Stimulated activated CD4-positive, alpha-beta T cell treated with anti-CD3 and anti-CD28 coated beads, Interleukin-1b, Interleukin-23, amount 100 ng/mL, for 4 hours (primary cell): ENCODE measurements around the gene SLC49A4.

ENCODE experiments used
- DNase-seq, 2 donors: peaks; one replicate each; pipeline ENCODE4 v3.0.0-alpha.2; 2020; ENCODE audit warnings: low read depth in 2 of 2

The SLC49A4 gene

DNA sequence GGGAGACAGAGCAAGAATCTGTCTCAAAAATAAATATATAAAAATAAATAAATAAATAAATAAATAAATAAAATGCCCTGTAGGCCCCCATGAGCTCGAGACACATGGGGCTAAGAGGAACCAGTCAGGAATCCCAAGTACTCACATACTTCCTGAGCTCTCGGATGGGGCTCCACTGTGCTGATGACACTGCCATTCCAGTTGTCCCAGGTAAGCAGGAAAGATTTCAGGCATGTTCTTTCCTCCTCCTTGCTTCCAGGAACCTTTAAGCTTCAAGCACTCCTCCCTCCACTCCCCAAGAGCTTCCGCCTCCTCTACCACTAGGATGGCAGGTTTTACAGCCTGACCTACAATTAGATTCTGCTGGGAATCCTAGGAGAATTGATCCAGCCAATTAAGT is 113.4 kb downstream of the SLC49A4 start:
- DNase-seq, result no peak

DNA sequence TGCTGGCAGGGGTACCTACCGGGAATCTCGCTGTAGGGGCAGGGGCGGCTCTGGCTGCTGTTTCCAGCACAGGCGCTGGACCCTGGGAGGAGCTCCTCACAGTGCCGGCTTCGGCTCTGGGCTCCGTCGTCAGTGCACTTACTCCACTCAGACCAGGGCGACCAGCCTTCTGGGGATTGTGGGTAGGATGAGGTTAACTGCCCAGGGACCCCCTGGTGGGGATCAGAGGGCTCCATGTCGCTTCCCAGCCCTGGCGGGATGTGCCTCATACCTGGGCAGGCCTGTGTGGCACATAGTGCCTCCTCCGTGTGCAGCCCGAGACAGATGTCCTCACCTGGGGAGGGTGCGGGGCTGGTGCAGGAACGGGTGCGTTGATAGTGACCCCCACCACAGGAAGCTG is 117.0 kb downstream of the SLC49A4 start:
- DNase-seq, result no peak

DNA sequence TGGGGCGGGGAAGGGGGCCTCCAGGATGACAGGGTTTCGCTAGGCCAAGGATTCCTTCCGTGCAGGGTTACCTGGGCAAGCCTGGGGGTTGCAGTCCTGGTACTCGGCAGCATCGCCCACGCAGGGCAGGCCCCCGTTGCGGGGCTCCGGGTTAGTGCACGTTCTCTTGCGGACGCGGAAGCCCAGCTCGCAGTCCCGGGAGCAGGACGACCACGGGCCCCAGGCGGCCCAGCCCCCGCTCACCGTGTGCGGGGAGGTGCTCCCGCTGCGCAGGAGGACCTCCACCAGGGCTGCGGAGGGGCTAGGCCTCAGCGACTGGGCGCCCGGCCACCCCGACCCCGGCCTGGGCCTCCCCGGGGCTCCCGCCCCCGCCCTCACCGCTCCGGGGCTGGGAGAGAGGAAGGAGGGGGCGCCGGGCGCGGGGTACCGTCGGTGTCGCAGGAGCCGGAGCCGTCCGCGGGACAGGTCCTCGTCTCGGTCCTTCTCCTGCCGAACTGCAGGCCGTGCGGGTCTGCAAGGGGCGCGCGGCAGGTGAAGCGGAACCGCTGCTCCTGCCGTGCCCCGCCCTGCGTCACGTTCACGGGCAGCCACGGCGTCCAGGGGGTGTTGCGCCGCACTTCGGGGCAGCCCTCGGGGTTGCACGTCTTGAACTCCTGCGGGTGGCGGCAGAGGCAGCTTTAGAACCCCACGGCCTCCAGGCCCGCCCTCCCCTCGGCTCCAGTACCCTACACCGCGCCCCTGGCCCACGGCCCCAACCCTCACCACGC is 118.1 kb downstream of the SLC49A4 start:
- no peak for DNase-seq

DNA sequence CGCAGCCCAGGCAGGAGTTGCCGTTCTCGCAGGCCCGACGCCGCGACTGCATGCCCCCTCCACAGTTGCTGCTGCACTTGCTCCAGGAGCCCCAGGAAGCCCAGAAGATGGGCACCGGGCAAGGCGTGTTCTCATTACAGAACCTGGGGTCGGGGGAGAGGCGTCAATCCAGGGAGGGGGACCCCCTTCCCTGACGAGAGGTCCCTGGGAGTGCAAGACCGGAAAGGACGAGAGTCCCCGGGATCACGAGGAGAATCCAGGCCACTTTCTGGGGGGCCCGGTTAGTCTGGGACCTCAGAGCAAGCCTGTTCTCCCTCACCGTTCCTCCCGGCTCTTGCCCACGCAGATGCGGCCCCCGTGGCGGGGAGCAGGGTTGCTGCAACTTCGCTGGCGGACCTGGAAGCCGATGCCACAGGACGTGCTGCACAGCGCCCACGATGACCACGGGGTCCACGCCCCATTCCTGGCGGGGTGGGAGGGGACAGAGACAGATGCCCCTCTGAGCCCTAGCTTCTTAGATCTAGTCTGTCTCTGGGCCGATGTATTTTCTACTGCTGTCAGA is 118.8 kb downstream of the SLC49A4 start:
- no peak for DNase-seq

DNA sequence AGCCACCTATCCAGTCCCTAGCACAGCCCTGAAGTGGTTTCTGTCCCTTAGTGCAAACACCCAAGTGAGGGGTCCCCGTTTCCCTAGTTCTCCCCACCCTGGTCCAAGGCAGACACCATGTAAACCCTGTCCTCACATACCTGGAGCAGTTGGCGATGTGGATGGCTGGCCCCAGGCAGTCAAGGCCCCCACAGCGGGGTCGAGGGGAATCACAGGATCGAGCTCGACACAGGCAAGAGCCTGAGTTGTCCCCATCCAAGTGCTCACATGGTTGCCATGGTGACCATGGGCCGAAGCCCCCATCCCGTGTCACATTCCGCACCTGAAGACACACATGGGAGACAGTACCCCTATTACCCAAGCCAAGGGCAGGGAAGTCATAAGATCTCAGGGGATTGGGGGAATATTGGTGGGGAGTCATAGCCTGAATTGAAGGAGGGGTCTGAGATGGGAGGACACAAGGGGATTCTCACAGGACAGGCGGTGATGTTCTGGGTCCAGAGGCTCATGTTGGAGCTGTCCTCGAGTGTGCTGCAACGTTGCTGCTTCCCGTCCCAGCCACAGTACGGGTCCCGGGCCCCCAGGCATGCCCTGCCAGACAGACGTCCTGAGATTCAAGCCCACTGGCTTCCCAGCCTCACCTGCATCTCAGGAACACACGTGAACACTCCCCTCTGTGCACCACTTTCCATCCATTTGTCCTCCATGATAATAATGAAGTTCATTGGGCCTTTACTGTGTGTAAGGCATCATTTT is 120.6 kb downstream of the SLC49A4 start:
- no peak for DNase-seq

DNA sequence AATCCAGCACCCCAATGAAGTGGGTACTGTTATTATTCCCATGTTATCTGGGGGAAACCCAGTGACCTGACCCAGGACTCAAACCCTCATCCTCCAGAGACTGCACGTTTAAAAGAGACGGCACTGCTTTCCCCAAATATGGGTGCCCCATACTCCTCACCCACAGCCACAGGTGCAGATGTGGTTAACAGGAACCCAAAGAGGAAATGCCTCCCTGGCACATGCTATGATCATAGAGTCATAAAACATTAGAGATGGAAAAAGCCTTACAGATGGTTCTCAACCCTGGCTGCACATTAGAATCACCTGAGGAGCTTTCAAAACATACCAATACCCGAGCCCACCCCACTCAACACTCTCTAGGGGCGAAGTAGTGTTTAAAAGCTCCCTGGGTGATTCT is 121.2 kb downstream of the SLC49A4 start:
- DNase-seq, result no peak

DNA sequence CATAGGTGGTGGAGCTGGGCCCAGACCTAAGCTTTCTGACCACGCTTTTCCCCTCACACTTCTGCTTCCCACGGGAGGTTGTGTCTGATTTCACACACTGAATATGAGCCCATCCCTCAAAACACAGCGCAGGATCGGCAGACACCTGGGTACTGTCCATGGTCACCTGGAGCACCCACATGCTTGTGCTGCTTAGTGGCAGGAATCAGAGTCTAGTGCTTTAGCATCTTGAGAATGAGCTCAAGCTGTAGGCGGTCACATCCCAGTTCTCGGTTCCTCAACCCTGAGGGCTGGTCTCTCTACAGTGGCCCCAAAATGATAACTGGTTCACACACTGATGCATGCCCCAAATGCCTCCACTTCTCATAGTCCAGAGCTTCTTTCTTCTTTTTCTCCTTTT is 121.7 kb downstream of the SLC49A4 start:
- no peak for DNase-seq

DNA sequence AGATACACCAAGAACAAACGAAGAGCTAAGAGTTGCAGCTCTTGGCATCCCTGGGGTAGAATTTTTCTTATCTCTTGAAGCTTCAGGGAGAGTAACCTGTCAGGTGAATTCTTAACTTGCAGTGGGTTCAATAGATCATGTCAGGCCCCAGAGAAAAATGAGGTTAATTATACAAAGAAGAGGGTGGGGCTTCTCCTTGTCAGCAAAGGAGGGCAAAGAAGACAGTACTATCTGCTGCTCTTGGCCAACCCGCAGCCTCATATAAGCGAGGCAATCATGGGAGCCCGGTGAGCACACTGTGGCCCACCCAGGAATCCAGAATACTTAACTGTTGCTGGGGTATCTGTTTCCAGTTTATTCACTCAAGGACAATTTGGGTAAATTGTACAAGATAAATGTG is 122.5 kb downstream of the SLC49A4 start:
- no peak for DNase-seq

DNA sequence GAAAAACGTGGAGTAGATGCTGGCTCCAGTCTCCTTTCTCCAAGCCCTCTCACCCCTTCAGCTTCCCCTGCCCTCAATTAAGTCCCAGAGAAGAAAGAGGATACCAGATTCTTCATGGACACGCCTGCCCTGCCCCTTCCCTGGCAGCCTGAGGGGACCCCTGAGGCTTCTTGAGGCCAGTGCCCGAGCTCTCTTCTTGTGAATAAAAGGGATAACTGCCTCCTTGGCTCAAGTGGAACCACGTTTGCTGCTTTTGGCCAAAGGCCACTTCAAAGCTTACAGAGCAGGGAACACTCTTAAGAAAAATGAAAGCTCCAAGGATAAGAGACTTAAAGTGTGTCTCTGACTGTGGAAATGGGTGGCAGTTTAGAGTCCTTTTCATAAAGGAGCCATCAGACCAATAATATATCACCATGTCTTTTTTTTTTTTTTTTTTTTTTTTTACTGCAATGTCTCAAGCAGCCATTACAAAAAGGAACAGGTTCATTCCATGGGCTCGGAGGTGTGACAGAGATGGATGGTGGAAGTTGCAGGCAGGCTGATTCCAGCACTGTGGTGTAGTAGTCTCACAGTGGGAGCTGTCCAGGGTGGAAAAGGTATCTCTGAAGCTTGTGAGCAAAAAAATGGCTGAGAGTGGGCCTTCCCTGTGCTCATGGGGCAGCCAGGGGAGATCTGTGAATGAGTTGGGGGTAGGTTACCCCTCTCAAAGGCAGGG is 123.9 kb downstream of the SLC49A4 start:
- DNase-seq, result no peak

DNA sequence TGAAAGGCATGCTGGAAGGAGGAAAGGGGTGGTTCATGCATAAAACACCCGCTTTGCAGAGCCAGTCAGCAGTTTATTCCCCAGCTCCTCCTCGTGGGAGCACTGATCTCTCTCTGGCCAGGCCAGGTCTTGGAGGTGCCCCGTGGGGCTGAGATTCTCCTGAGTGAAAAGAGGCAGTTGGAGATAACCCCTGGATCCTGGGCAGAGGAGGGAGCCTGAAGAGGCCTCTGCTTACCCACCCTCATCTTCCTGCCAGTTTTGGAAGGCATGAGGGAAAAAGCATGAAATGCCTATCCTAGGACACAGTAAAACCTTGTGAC is 124.4 kb downstream of the SLC49A4 start:
- DNase-seq, result no peak

DNA sequence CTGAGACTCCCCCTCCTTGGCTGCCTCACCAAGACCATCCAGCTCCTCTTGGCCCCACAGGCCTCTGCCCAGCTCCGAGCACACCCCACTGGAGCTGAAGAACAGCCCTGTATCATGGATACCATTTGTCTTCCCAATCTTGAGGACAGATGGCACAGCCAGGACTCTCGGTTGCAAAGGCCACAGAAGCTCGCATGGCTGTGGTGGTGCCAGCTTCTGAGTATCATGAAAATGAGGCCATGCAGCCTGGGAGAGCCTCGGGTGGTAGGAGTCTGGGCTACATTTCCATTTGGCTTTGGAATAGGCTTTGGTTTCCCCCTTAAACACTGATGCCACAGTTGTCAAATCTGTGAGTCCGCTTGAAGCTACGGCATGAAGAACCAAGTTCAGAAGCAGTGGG is 126.1 kb downstream of the SLC49A4 start:
- DNase-seq, result no peak

DNA sequence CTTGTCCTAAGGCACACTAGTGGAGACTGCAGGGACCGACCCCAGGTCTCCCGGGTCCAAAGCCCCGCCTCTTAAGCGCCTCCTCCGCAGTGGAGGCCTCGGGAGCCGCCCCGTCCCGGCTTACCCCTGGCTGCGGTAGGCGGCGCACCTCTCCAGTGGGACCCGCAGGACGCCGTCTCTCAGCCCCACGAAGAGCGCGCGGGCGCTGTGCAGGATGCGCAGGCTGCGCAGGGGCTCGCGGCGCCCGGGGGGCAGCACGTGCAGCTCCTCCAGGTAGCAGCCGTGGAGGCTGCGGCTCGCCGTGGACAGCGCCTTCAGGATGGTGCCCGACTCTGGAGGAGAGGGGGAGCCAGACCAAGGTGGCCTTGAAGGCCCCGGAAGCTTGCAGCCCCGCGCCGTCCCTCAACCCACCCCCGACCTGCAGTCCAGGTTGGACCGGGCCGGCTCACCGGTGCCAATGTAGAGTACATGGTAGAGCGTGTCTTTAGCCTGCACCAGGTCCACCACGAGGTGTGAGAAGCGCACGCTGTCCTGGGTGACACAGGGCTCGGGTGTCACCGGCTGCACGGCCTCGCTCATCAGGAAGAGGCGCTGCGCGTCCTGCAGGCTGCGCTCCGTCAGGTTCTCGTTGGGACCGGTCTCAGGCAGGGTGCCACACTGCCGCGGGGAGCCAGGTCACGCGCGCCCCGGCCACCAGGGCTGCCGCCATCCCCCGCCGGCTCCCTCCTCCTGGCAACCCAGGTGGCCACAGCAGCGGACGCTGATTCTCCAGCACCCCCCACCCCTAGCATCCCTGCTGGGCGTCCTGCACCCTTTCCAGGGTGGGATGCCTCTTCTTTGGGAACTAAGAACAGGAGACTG is 127.2 kb downstream of the SLC49A4 start:
- no peak for DNase-seq

DNA sequence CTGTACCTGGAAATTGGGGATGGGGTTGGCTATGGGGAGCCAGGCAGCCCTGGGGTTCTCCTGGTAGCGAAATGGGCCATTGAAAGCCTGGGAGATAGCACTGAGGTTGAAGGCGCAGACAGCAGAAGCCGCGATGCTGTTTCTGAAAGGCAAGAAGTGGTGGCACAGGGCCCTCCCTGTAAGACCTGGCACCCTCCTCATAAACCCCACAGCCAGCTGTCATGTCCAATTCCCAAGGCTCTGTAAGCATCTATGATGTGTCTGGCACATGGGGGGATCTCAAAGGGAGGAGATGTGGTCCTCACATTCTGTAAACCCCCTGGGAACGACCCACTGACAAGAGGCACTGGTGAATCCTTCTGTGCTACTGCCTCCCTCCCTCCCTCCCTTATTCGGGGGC is 128.7 kb downstream of the SLC49A4 start:
- DNase-seq, result no peak

DNA sequence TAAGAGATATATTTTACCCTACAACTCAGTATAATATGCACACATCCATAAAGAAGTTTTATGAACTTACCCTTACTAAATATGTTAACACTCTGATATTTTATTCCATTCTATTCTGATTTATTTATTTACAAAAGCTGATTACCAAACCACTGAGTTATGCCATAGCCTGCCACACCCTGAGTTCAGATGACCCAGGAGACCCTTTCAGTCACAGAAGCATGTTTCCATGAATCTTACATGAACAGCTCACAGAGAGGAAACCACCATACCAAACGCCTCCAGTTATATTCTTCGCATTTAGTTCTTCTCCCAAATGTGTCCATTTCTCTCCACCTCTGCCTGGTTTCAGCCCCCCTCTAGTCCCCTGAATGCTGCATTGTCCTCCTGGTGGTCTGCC is 129.2 kb downstream of the SLC49A4 start:
- no peak for DNase-seq

DNA sequence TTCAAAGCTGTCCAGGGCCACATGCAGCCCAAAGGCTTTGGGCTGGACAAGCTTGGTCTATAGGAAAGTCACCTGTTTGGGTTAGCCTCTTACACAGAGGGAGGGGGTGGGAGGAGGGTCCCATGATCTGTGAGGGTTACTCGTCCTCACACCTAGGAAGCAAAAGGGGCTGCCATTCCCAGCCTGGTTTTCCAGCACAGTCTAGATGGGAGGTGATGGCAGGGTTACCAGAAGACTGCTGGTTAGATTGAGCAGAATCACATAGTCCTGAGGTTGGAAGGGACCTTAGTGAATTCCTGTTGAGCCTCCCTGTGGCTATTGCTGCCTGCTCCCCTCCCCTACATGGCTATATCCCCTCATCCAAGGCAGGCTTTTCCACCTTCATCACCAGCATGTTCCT is 130.9 kb downstream of the SLC49A4 start:
- no peak for DNase-seq

DNA sequence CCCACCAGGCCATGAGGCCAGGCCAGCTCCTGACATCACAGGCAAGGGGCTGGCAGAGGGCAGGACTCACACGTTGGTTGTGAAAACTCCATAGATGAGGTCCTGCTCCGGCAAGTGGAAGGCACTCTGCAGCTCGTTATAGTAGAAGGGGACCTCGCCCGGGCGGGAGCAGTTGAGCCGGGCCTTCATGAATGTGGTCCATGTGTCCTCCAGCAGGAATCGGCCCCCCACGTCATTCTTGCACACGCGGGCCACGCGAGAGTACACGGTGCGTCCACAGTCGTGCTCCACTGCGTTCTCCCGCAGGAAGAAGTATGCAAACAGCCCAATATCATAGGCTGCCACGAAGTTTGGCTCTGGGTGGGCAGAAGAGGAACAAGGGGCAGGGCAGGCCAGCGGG is 131.5 kb downstream of the SLC49A4 start:
- no peak for DNase-seq

DNA sequence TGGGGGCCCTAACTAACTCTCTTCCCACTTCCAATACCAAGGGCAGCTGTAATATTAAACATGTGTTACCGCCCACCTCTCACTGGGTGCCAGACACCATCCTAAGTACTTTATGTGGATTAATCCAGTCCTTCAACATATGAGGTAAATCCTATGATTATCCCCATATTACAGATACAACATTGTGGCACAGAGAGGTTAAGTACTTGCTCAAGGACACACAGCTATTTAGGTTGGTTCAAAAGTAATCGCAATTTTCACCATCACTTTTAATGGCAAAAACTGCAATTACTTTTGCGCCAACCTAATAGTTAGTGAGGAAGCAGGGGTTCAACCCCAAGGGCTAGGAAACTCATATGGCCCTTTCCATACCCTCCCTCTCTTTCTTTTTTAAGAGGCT is 131.9 kb downstream of the SLC49A4 start:
- no peak for DNase-seq

DNA sequence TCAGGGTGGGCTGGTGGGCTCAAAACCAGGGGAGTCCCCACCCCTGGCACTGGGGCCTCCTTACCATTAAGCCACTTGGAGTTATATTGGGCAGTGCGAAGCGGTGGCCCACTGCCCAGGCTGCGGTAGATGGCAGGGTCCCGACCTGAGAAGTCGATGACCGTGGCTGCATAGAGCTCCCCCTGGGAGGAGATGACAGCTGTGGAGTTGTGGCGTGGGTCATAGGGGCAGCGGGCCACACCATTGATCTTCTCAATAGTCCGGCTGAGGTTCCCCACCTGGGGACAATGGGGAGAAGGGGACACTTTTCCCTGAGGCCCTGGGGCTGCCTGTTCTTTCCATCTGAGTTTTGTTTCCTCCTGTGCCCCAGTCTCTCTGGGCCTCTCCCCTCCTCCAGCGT is 132.9 kb downstream of the SLC49A4 start:
- no peak for DNase-seq

DNA sequence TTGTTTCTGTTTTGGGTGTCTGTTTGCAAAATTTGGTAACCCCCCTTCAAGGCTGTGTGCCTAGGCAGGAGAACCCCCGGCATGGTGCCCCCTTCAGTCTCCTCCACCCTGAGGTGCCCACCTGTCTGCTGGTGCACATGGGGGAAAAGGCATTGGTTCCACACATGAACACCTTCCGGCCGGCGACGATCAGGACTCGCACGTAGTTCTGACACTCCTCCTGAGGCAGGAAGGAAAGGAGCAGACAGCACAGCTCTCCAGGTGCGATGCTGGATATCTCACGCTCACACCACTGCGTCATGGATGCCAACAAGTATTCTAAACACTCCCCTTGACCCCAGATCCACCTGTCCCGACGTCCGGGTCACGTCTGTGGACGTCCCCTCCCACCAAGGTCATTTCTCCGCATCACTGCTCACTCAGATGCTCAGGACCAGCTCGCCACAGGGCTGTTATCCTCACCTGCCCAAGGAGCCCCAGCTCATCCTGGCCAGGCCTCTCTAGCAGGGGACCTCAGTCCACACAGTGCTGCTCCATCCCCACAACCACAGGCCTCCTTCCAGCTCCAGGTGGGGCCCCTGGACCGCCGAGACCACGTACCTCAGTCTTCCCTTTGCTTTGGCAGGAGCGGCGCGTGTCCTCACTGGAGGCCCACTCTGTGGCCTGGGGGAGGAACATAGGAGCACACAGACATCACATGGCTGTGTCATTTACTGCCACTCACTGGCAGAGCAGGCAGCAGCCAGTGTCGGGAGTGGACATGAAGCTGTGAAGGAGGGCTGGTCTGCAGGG is 133.7 kb downstream of the SLC49A4 start:
- no peak for DNase-seq

DNA sequence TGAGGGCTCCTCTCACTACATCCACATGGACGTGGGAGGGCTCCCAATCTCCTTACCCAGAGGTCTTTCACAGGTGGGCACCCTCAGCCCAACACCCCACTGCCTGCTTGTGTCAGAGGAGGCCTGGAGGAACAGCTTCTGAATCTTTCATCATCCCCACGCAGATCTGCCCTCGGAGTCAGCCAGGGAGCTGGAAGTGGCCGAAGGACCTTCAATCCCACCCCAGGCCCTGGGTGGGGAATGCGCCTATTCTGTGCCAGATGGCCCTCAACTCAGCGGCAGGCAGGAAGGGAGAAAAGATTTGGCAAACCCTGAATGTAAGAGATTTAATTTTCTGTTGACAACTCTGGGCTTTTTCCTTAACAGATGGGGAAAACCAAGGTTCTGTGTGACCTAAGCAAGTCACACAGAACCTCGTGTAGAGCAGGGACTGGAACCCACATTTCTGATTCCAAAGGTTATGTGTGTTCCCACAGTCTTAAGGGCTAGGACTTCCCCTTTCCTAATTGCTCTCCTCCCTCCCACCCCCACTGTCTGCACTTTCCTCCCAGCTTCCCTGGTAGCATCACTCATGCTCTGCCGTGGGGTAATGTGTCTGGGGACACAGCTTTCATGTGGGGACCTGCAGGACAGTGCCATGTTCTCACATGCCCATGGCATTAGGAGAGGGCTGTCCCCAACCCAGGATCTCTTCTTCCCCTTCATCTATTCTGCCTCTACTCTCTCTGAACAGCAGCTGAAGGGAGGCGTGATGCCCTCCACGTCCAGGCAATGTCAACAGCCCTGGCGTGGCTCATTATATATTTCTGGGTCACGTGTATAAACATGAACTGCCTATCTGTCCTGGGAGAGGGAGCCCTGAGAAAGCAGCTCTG is 134.6 kb downstream of the SLC49A4 start:
- no peak for DNase-seq
